Thoracic aorta (tissue), 2 donors: Measurements from ENCODE around the gene PPIA. TPM values are rescaled to one million over a fixed set of nuclear protein-coding genes. Genes with fewer than 3 reads are reported as not detected.

ENCODE experiments used
- ATAC-seq: fragments of 150-250 bp; one replicate; pipeline ENCODE4 v1.8.0; 2017; ENCODE audit warnings: low read depth; ENCODE audit not compliant: insufficient number of reproducible peaks, low FRiP score
- DNase-seq: peaks from one replicate; pipeline ENCODE4 v3.0.0-alpha.2; 2020; ENCODE audit warnings: low spot score
- H3K27ac ChIP-seq, 2 donors: fragments of 200-600 bp; sonication (generic); 1 replicate in 1 of 2; 2 replicates in 1 of 2; pipeline ENCODE4 v1.5.1; 2016; ENCODE audit warnings: mild to moderate bottlenecking in 2 of 2, moderate library complexity in 2 of 2
- H3K27me3 ChIP-seq: fragments of 200-600 bp; sonication (generic); replicated peaks from 2 replicates; pipeline ENCODE4 v1.6.0; 2016; ENCODE audit warnings: mild to moderate bottlenecking; ENCODE audit not compliant: insufficient read depth
- H3K36me3 ChIP-seq: fragments of 200-600 bp; sonication (generic); one replicate; pipeline ENCODE4 v1.5.1; 2016
- H3K4me1 ChIP-seq, 2 donors: fragments of 200-600 bp; sonication (generic); 1 replicate in 1 of 2; 2 replicates in 1 of 2; pipeline versions ENCODE4 v1.5.1 to v1.6.0; 2016; ENCODE audit warnings: low read depth in 2 of 2, mild to moderate bottlenecking in 1 of 2; ENCODE audit not compliant: control insufficient read depth in 1 of 2
- H3K4me3 ChIP-seq: fragments of 200-600 bp; sonication (generic); 2 replicates; pipeline ENCODE4 v1.5.1; 2016; ENCODE audit warnings: mild to moderate bottlenecking
- H3K9me3 ChIP-seq: fragments of 200-600 bp; sonication (generic); 2 replicates; pipeline ENCODE4 v1.5.1; 2016
- total RNA-seq, 2 donors: library from RNA; depleted of rRNA; stranded (reverse); fragments of >200 nt; gene quantifications; one replicate each; pipeline versions ENCODE4 v1.1.0 to v1.2.3, GENCODE V29; 2016
- TF ChIP-seq, protein P1 (sequence below): fragments of 200-600 bp; sonication (generic); IDR thresholded peaks from one replicate; pipeline ENCODE4 v1.5.1; 2019; ENCODE audit warnings: antibody characterized with exemption

PPIA gene
- total RNA-seq, 2 donors from 2014 or later = 1,002 to 1,065 TPM

DNA sequence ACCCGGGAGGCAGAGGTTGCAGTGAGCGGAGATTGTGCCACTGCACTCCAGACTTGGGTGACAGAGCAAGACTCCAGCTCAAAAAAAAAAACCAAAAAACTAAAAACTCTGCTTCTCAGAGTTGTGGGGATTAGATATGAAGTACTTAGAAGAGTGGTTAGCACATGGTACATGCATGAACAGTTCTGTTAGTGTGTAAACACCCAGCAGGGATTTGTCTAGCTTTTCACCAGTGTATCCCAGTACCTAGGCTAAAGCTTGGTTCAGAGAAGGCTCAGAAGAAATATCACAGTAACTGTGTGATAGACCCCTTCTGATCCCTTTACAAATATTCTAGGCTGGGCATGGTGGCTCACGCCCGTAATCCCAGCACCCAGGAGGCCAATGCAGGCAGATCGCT, 9.5 kb downstream of the PPIA start:
- no peak for ATAC-seq
- DNase-seq = no peak
- TF ChIP-seq, protein P1, sequence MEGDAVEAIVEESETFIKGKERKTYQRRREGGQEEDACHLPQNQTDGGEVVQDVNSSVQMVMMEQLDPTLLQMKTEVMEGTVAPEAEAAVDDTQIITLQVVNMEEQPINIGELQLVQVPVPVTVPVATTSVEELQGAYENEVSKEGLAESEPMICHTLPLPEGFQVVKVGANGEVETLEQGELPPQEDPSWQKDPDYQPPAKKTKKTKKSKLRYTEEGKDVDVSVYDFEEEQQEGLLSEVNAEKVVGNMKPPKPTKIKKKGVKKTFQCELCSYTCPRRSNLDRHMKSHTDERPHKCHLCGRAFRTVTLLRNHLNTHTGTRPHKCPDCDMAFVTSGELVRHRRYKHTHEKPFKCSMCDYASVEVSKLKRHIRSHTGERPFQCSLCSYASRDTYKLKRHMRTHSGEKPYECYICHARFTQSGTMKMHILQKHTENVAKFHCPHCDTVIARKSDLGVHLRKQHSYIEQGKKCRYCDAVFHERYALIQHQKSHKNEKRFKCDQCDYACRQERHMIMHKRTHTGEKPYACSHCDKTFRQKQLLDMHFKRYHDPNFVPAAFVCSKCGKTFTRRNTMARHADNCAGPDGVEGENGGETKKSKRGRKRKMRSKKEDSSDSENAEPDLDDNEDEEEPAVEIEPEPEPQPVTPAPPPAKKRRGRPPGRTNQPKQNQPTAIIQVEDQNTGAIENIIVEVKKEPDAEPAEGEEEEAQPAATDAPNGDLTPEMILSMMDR = no peak
- no peaks in the 10 kb centered on the region for H3K27me3 ChIP-seq
- H3K27ac ChIP-seq = no peak overlapping the region
- H3K36me3 ChIP-seq = peaks cover 31% of the 10 kb centered on the region
- H3K4me1 ChIP-seq = no peaks in the 10 kb centered on the region
- H3K9me3 ChIP-seq = no peaks in the 10 kb centered on the region
- no peak overlapping the region for H3K4me3 ChIP-seq

DNA sequence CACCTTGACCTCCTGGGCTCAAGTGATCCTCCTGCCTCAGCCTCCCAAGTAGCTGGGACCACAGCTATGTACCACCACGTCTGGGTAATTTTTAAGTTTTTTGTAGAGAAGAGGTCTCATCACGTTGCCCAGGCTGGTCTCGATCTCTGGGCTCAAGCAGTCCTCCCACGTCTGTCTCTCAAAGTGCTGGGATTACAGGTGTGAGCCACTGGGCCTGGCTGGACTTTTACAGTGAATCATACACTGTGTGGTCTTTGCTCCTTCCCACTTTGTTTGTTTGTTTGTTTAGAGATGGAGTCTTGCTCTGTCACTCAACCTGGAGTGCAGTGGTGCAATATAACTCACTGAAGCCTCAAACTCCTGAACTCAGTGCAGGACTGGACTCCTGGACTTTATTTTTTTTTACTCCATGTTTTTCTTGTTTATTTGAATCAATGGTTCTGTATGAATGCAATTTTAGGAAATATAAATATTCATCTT, 12.5 kb downstream of the PPIA start:
- no peaks in the 10 kb centered on the region for H3K27me3 ChIP-seq
- TF ChIP-seq, protein P1 = no peak
- no peak for ATAC-seq
- H3K9me3 ChIP-seq = no peaks in the 10 kb centered on the region
- H3K27ac ChIP-seq = no peak overlapping the region
- no peak overlapping the region for H3K4me3 ChIP-seq
- H3K4me1 ChIP-seq = no peaks in the 10 kb centered on the region
- DNase-seq = no peak
- peaks cover 4% of the 10 kb centered on the region for H3K36me3 ChIP-seq

DNA sequence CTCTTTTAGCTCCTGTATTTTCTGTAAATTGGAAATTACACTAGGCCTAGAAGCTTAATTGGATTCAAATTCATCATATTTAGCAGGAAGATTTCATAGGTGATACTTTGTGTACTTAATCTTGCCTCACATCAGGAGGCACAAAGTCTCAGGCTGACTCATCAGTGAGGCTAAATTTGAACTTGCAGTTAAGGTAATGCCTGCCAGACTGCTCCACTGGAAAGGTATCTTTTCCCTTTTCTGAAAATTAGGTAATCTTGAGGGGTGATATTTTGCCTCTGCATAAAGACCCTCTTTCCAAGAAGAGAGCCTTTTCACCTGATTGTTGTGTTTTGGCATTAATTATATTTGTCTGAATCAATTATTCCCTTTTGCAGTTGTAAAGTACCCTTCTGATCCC, 14.6 kb downstream of the PPIA start:
- TF ChIP-seq, protein P1 = no peak
- no peaks in the 10 kb centered on the region for H3K27me3 ChIP-seq
- DNase-seq (no peak), ATAC-seq (no peak)
- H3K36me3 ChIP-seq = no peaks in the 10 kb centered on the region
- no peaks in the 10 kb centered on the region for H3K9me3 ChIP-seq
- H3K4me3 ChIP-seq = no peak overlapping the region
- no peaks in the 10 kb centered on the region for H3K4me1 ChIP-seq
- H3K27ac ChIP-seq = no peak overlapping the region

DNA sequence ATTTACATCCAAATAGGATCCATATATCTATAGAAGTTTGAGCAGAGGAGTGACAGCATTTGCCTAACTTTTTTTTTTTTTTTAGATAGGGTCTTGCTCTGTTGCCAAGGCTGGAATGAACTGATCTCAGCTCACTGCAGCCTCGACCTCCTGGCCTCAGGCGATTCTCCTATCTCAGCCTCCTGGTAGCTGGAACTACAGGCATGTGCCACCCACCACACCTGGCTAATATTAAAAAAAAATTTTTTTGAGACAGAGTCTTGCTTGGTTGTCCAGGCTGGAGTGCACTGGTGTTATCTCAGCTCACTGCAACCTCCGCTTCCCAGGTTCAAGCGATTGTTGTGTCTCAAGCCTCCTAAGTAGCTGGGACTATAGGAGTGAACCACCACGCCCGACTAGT, 15.1 kb downstream of the PPIA start:
- ATAC-seq (no peak), DNase-seq (no peak)
- H3K9me3 ChIP-seq = no peaks in the 10 kb centered on the region
- no peak overlapping the region for H3K27ac ChIP-seq
- H3K4me1 ChIP-seq = no peaks in the 10 kb centered on the region
- no peaks in the 10 kb centered on the region for H3K36me3 ChIP-seq
- H3K27me3 ChIP-seq = no peaks in the 10 kb centered on the region
- TF ChIP-seq, protein P1 = no peak
- no peak overlapping the region for H3K4me3 ChIP-seq

DNA sequence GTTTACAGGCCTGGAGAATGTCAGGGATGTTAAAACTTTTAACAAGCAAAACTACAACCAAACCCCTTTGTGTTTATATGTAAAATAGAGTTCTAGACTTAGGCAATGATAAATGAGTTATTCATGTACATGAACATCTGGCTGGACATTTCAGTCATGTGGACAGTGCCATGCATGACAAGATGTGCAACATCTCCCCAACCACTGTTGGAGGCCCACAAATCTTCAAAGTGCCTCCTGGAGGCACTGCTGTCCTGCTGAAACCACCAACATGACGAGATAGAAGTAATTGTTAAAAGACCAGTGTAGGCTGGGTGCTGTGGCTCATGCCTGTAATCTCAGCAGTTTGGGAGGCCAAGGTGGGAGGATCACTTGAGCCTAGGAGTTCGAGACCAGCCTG, 18.4 kb downstream of the PPIA start:
- Histone ChIP-seq H3K4me1 (no peaks in the 10 kb centered on the region), H3K9me3 (no peaks in the 10 kb centered on the region), H3K27me3 (no peaks in the 10 kb centered on the region), H3K27ac (no peak overlapping the region), H3K4me3 (no peak overlapping the region), H3K36me3 (no peaks in the 10 kb centered on the region)
- DNase-seq = no peak
- no peak for ATAC-seq
- TF ChIP-seq, protein P1 = no peak
